Neutrophil (primary cell): ENCODE data around the gene OVOL1.

Source experiments
- H3K27ac ChIP-seq: fragments of 200-600 bp; sonication (generic); 2 replicates; pipeline ENCODE4 v1.5.1; 2016; ENCODE audit warnings: mild to moderate bottlenecking, moderate library complexity
- H3K27me3 ChIP-seq: fragments of 200-600 bp; sonication (generic); 2 replicates; pipeline ENCODE4 v1.6.0; 2016; ENCODE audit warnings: mild to moderate bottlenecking
- H3K36me3 ChIP-seq: fragments of 200-600 bp; sonication (generic); 2 replicates; pipeline ENCODE4 v1.5.1; 2017
- H3K4me1 ChIP-seq, 2 experiments: fragments of 200-600 bp in 1 of 2; sonication (generic) in 1 of 2; 1 replicate in 1 of 2; 2 replicates in 1 of 2; pipeline versions ENCODE4 v1.5.1 to v1.6.1; 2013 to 2016; ENCODE audit warnings: low read depth in 1 of 2, low read length in 1 of 2, mild to moderate bottlenecking in 1 of 2, moderate library complexity in 1 of 2; ENCODE audit not compliant: control insufficient read depth in 1 of 2, insufficient read depth in 1 of 2
- H3K4me3 ChIP-seq, 2 experiments: fragments of 200-600 bp in 1 of 2; sonication (generic) in 1 of 2; 1 replicate in 1 of 2; 2 replicates in 1 of 2; pipeline ENCODE4 v1.5.1; 2013 to 2016; ENCODE audit warnings: low read depth in 1 of 2, low read length in 1 of 2, mild to moderate bottlenecking in 1 of 2, moderate library complexity in 1 of 2
- H3K9me3 ChIP-seq: fragments of 200-600 bp; sonication (generic); 2 replicates; pipeline ENCODE4 v1.5.1; 2016
- TF ChIP-seq, protein P1 (sequence below): fragments of 200-600 bp; sonication (generic); IDR thresholded peaks from 2 replicates; pipeline ENCODE4 v1.5.1; 2016; ENCODE audit warnings: antibody characterized with exemption

The OVOL1 gene

DNA sequence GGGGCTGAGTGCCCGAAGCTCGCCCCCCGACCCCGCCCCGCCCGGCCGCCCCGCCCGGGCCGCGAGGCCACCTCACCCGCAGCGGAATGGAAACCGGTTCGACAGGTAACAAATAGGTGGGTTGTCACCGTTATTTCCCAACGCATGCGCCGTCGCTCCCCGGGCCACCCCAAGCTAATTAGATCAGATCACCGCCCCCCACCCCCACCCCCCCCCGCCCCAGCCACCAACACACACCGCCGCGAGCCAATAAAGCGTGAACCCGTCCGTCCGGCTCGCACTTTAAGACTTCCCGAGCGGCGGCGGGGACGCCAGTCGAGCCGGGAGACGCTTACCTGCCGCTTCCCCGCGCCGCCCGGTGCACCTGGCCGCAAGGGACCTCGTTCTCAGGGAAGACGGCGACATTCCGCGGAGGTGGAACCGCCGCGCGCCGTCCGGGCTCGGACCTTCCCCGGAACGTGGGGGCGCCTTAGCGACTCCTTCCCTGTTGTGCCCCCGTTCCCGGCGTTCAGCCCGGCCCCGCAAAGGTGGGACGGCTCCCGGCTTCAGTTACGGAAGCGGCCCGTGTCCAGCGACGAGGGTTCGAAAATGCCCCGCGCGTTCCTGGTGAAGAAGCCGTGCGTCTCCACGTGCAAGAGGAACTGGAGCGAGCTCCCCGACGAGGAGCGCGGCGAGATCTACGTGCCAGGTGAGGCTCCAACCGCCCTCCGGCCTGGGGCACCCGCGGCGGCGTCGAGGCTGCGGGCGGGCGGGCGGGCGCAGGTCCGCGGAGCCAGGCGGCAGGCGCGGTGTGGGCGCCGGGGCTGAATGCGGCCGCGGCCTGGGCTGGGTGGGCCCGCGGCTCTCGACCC, at the start of gene OVOL1:
TSS of gene OVOL1 (plus strand) at position 278 of the 851 bp plus-strand sequence. CDS start at position 589, 311 bp downstream.
- Histone ChIP-seq H3K36me3 (no peaks in the 10 kb centered on the region), H3K4me3 (peak within 1 kb of the TSS; percentile 50 to 74), H3K27me3 (peaks cover 77% of the 10 kb centered on the region), H3K4me1 (peaks cover 27 to 42% of the 10 kb centered on the region in 2 experiments), H3K9me3 (no peaks in the 10 kb centered on the region), H3K27ac (peak within 1 kb of the TSS; percentile 29)
- TF ChIP-seq, protein P1, sequence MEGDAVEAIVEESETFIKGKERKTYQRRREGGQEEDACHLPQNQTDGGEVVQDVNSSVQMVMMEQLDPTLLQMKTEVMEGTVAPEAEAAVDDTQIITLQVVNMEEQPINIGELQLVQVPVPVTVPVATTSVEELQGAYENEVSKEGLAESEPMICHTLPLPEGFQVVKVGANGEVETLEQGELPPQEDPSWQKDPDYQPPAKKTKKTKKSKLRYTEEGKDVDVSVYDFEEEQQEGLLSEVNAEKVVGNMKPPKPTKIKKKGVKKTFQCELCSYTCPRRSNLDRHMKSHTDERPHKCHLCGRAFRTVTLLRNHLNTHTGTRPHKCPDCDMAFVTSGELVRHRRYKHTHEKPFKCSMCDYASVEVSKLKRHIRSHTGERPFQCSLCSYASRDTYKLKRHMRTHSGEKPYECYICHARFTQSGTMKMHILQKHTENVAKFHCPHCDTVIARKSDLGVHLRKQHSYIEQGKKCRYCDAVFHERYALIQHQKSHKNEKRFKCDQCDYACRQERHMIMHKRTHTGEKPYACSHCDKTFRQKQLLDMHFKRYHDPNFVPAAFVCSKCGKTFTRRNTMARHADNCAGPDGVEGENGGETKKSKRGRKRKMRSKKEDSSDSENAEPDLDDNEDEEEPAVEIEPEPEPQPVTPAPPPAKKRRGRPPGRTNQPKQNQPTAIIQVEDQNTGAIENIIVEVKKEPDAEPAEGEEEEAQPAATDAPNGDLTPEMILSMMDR, result no peak

DNA sequence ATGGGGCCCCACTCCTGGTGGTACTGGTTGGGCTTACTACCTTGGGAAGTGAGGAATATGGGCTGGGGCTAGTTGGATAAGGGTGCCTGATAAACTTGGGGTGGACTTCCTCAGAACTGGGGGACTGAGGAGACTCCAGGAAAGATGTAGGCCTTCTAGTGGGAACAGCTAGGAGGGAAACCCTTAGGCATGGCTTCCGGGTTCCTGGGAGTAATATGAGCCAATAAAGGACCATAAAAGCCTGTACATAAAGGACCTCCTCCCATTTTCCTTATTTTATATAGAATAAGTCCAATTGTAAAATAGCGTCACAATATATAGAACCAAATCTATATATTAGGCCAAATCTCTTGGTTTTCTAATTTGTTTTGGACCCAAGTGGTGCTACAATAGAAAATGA, 47.8 kb upstream of the OVOL1 start:
- Histone ChIP-seq H3K27ac (no peak overlapping the region), H3K9me3 (no peaks in the 10 kb centered on the region), H3K27me3 (no peaks in the 10 kb centered on the region), H3K36me3 (no peaks in the 10 kb centered on the region), H3K4me3 (no peak overlapping the region), H3K4me1 (peaks cover 0 to 3% of the 10 kb centered on the region in 2 experiments)
- TF ChIP-seq, protein P1, result no peak

DNA sequence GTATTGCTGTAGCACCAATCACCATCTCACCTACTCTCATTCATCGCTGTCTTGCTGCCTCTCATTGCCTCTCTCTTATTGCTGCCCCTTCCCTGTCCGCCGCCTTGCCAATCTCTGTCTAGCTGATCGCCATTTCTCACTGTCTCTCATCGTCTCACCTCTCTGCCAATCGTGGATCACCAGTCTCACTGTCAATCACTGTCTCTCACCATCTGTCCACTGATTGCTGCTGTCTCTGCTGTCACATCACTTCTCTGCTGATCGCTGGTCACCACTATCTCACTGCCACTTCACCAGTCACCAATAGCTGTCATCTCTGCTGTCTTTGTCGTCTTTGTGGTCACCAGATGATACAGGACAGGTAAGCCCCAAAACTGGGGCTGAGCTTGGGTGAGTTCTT, 45.7 kb upstream of the OVOL1 start:
- H3K36me3 ChIP-seq, result no peaks in the 10 kb centered on the region
- H3K4me1 ChIP-seq, result peaks cover 0 to 7% of the 10 kb centered on the region in 2 experiments
- H3K27ac ChIP-seq, result no peak overlapping the region
- TF ChIP-seq, protein P1, result no peak
- no peaks in the 10 kb centered on the region for H3K27me3 ChIP-seq
- H3K9me3 ChIP-seq, result no peaks in the 10 kb centered on the region
- no peak overlapping the region for H3K4me3 ChIP-seq

DNA sequence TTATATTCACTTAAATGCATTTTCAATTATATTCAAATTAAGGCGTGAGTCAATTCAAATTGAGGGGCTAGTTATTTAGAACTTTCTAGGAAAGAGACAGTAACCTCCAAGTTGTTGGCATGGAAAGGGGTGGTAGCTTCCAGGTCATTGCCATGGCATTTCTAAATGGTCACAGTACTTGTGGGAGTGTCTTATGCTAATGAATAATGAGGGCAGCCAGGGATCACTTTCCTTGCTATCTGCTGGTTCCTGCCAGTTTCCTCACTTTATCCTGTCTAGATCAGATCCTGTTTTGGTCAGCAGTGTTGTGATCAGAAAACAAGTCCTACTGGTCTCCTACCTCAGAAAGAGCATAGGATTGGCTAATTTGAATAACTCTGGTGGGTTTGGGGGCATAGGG, 44.5 kb upstream of the OVOL1 start:
- Histone ChIP-seq H3K36me3 (no peaks in the 10 kb centered on the region), H3K27me3 (no peaks in the 10 kb centered on the region), H3K4me3 (no peak overlapping the region), H3K27ac (no peak overlapping the region), H3K4me1 (peaks cover 0 to 7% of the 10 kb centered on the region in 2 experiments), H3K9me3 (no peaks in the 10 kb centered on the region)
- TF ChIP-seq, protein P1, result no peak

DNA sequence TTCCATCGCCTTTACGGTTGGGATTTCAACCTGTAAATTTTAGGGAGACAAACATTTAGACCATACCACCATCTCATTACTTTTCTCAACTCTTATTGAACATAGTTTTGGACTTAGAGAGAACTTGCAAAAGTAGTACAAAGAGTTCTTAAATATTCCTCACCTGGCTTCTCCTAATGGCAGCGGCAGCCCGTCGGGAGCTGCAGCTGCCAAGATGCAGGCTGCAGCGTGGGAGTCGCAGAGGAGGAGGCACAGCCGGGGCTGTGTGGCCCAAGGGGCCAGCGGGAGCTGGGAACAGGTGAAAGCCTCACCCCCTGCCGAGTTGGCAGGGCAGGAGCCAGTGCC, 43.2 kb upstream of the OVOL1 start:
- TF ChIP-seq, protein P1, result no peak
- Histone ChIP-seq H3K27ac (no peak overlapping the region), H3K4me3 (no peak overlapping the region), H3K9me3 (no peaks in the 10 kb centered on the region), H3K36me3 (no peaks in the 10 kb centered on the region), H3K27me3 (no peaks in the 10 kb centered on the region), H3K4me1 (peaks cover 0 to 7% of the 10 kb centered on the region in 2 experiments)
